GM18907 (cell line): Measurements from ENCODE around the gene ZNF33A.
"Not testable (repeated sequence)": the region's sequence is repeated elsewhere in the genome, so short reads cannot be mapped to it uniquely, and the experiment has no call there.

Source experiments
- ATAC-seq: cut with Tn5 transposase; IDR thresholded peaks from one replicate; pipeline ENCODE4 v1.9.1; 2021; ENCODE audit warnings: mild to moderate bottlenecking, moderate library complexity; ENCODE audit not compliant: unreplicated experiment

Gene ZNF33A

GRCh38 chr10:38043516-38043915 lies 33.0 kb downstream of the ZNF33A start:
- ATAC-seq: no peak

DNA sequence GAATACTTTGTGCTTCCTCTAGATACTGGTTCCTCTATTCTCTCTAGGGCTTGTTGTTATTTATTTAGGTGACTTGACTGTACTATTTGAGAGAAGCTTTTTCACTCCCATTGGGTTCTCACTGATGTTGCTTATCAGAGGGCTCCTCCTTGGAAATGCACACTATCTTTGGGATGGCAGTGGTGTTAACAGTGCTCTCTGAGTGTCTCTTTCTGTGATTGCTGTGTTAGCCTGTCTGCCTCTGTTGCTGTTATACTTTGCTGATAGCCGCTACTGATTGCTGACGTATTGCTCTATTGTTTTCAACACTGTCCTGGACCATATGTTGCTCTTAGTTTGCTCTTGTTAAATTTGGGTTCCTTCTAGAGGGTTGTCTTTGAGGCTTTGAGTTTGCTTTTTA lies 34.7 kb downstream of the ZNF33A start:
- ATAC-seq: no peak

GRCh38 chr10:38047666-38048065 lies 37.2 kb downstream of the ZNF33A start:
- ATAC-seq: peak; percentile 77

- ATAC-seq: no peak
These were observed 39.7 kb downstream of the ZNF33A start for GRCh38 chr10:38050212-38050611.

DNA sequence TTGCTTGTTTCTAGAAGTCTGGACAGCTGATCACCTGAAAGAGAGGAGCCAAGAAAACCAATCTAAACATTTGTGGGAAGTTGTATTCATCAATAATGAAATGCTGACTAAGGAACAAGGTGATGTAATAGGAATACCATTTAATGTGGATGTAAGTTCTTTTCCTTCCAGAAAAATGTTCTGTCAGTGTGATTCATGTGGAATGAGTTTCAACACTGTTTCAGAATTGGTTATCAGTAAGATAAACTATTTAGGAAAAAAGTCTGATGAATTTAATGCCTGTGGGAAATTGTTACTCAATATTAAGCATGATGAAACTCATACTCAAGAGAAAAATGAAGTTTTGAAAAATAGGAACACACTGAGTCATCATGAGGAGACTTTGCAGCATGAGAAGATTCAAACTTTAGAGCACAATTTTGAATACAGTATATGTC lies 43.9 kb downstream of the ZNF33A start:
- ATAC-seq: no peak

DNA sequence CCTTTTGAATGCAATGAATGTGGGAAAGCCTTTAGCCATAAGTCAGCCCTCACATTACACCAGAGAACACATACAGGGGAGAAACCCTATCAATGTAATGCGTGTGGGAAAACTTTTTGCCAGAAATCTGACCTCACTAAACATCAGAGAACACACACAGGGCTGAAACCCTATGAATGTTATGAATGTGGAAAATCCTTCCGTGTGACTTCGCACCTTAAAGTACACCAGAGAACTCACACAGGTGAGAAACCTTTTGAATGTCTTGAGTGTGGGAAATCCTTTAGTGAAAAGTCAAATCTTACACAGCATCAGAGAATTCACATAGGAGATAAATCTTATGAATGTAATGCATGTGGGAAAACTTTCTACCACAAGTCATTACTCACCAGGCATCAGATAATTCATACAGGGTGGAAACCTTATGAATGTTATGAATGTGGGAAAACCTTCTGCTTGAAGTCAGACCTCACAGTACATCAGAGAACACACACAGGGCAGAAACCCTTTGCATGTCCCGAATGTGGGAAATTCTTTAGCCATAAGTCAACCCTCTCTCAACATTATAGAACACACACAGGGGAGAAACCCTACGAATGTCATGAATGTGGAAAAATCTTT lies 44.9 kb downstream of the ZNF33A start:
- not testable (repeated sequence) for ATAC-seq

- ATAC-seq: not testable (repeated sequence)
These were observed 59.2 kb downstream of the ZNF33A start for GRCh38 chr10:38069663-38070062.

- ATAC-seq: no peak
These were observed 60.0 kb downstream of the ZNF33A start for GRCh38 chr10:38070501-38070900.

GRCh38 chr10:38072552-38072951 lies 62.1 kb downstream of the ZNF33A start:
- no peak for ATAC-seq

DNA sequence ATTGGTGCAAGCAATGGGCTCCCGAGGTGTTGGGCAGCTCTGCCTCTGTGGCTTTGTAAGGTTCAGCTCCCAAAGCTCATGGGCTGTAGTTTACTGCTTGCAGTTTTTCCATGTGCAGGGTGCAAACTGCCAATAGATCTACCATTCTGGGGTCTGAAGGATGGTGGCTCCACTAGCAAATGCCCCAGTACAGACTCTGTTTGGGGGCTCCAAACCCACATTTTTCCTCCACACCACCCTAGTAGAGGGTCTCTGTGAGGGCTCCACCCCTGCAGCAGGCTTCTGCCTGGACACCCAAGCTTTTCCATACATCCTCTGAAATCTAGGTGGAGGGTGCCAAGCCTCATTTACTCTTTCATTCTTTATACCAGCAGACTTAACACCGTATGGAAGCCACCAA lies 66.2 kb downstream of the ZNF33A start:
- no peak for ATAC-seq

DNA sequence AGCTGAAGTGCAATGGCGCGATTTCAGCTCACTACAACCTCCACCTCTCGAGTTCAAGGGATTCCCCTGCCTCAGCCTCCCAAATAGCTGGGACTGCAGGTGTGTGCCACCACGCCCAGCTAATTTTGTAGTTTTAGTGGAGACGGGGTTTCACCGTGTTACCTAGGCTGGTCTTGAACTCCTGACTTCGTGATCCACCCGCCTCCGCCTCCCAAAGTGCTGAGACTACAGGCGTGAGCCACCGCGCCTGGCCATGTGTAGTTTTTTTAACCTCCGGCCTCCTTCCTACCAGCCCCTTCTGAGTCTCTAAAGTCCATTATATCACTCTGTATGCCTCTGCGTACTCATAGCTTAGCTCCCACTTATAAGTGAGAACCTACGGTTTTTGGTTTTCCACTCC lies 82.8 kb downstream of the ZNF33A start:
- ATAC-seq: not testable (repeated sequence)

DNA sequence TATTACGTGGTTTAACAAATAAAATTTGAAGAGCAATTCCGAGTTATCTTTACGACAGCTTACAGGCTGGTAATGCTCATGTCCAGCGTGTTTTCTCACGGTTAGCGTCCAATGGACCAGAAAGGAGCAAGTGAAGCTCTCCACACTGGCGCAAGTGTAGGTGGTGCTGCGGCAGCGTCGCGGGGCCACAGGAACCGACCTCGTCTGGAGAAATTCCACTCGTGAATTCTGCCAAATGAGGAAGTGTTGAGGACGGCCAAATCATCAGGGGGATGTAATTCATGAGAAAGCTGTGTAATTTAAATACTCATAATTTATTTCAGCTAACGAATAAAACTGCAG lies 83.3 kb downstream of the ZNF33A start:
- peak; percentile 29 for ATAC-seq

DNA sequence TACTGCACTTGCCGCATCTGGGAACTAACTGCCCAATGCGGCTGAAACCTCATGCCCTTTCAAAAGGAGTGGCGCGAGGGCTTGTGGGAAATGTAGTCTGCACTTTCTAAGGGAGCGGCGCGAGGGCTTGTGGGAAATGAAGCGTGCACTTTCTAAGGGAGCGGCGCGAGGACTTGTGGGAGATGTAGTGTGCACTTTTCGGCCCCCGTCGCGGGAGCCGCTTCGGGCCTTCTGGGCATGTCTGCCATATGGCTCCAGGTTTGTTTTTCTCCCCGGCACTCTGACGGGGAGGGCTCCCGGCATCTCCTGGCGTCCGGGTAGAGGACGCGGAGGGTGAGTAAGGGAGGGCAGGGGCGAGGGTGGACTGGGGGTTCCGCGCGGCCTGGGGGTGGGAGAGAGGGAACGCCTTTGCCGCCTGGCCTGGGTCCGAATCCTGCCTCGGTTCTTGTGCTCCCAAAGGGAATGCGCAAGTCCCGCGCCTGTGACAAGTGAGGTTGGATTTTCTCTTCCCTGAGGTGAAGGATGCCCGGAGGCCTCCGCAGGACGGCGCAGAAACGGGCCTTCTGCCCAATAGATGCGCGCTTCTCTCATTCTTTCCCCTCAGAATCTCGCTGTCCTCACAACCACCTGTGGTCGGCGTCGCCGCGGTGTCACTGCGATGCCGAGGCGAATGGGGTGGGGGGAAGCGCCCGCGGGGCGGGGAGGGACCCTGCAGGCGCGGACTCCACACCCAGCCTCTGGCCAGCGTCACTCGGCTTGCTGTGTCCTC lies 83.9 kb downstream of the ZNF33A start, which contains the start of gene ZNF37A:
Gene ZNF37A, plus strand, starts transcription at position 180 of the 769 bp plus-strand sequence. CDS start 2,281 bp downstream, outside the sequence.
- ATAC-seq: peak; percentile 99

DNA sequence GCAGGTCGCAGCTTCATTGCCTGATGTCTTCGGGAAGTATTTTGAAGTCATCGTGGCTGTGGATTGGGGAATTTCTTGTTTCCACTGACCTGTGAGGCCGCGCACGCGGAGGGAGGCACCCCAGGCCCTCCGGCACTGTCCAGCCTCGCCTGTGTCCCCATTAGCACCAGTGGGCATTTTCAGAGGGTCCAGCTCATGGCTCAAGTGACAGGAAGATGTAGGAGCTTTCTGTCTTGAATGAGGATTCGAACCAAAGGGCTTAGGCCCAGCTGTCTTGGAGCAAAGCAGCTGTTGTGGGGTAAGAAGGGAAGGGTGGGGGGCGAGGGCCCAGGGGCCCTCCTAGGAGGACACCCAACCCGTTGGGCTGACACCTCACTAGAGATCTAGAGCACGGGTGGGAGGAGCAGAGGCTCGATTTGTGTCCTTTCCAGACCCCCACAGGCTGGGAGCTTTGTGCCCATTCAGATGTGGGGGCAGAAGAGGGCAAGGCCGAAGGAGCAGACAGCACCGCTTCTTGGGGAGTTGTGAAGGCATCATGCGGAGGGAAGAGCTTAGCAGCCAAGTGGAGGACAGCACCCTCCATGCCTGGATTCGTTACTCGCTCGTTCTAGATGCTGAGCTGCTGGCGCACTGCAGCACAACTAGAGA lies 84.6 kb downstream of the ZNF33A start:
- ATAC-seq: no peak

GRCh38 chr10:38102880-38103279 lies 92.4 kb downstream of the ZNF33A start:
- ATAC-seq: no peak

DNA sequence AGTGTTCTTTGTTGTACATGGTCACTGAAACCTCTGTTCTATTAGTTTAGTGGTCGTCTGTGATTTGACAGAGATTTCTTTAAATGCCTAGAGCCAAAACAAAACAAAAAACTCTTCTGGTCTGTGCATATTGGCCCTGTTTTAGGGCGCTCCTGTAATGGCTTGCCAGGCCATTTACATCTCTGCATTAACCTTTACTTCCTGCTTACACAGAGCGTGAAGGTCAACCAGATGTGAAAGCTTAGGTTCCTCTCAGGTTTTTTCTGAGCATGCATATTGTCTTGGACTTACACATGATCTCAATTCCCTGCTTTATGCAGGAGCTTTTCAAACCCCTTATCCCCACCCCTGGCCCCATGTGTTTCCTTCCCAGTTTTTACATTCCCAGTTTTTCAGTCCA lies 93.3 kb downstream of the ZNF33A start:
- no peak for ATAC-seq

GRCh38 chr10:38112159-38112558 lies 101.7 kb downstream of the ZNF33A start:
- ATAC-seq: no peak
